Heart right ventricle (tissue), 16 donors: ENCODE results near the gene SRPK1. TPM values are rescaled to one million over a fixed set of nuclear protein-coding genes. Genes with fewer than 3 reads are reported as not detected.

Experiments
- ATAC-seq, 8 donors: fragments of 200-7000 bp; cut with Tn5 transposase; one replicate each; pipeline ENCODE4 v1.9.1; 2020; ENCODE audit warnings: mild to moderate bottlenecking in 8 of 8, moderate library complexity in 8 of 8, moderate number of reproducible peaks in 1 of 8
- DNase-seq, 2 donors: peaks; one replicate each; pipeline ENCODE4 v3.0.0-alpha.2; 2020
- H3K27ac ChIP-seq, 10 donors: fragments of 200-600 bp; sonication (generic) in 2 of 10; one replicate each; pipeline versions ENCODE4 v1.5.0 to v1.8.0; 2020 to 2022; ENCODE audit warnings: mild to moderate bottlenecking in 3 of 10
- H3K27me3 ChIP-seq, 7 donors: fragments of 200-600 bp; one replicate each; pipeline ENCODE4 v1.8.0; 2021 to 2022; ENCODE audit warnings: mild to moderate bottlenecking in 2 of 7
- H3K36me3 ChIP-seq, 9 donors: fragments of 200-600 bp; sonication (generic) in 1 of 9; one replicate each; pipeline versions ENCODE4 v1.5.0 to v1.8.0; 2020 to 2022; ENCODE audit warnings: mild to moderate bottlenecking in 2 of 9
- H3K4me1 ChIP-seq, 9 donors: fragments of 200-600 bp; sonication (generic) in 1 of 9; one replicate each; pipeline versions ENCODE4 v1.5.0 to v1.8.0; 2020 to 2022; ENCODE audit warnings: mild to moderate bottlenecking in 4 of 9
- H3K4me3 ChIP-seq, 10 donors: fragments of 200-600 bp; sonication (generic) in 2 of 10; one replicate each; pipeline versions ENCODE4 v1.5.0 to v1.8.0; 2020 to 2022; ENCODE audit warnings: mild to moderate bottlenecking in 7 of 10, moderate library complexity in 2 of 10
- H3K9me3 ChIP-seq, 11 donors: fragments of 200-600 bp in 10 of 11; sonication (generic) in 2 of 11; one replicate each; pipeline versions ENCODE4 v1.5.0 to v1.8.0; 2013 to 2022; ENCODE audit warnings: mild to moderate bottlenecking in 2 of 11, control low read depth in 1 of 11, moderate library complexity in 1 of 11
- CTCF ChIP-seq, 9 donors: fragments of 200-600 bp; sonication (generic) in 2 of 9; IDR thresholded peaks; one replicate each; pipeline versions ENCODE4 v1.5.0 to v1.8.0; 2021 to 2022; ENCODE audit warnings: antibody characterized with exemption in 9 of 9, mild to moderate bottlenecking in 5 of 9, moderate library complexity in 1 of 9
- WGBS, 2 donors: extraction: QIAGEN DNeasy Blood & Tissue Kit; methylation state at CpG; one replicate each; pipeline ENCODE4 v1.1.7; 2013; ENCODE audit warnings: inconsistent platforms in 1 of 2; 5-methylcytosine and 5-hydroxymethylcytosine counted together
- intact Hi-C, 10 donors: fragments of 100-400 bp; cut with DNase I; formaldehyde crosslinking; loops; one replicate each; pipeline versions ENCODE4 v1.11.1 to v1.14.2; 2022
- polyA plus RNA-seq, 2 donors: library from polyadenylated mRNA; stranded (reverse); fragments of 200-250 nt; gene quantifications; one replicate each; pipeline ENCODE4 v1.2.3, GENCODE V29; 2013
- total RNA-seq, 10 donors: library from RNA; stranded (reverse); fragmentation: NEBNext Ultra II Directional in 3 of 10; extraction: Animal tissue kit (Norgen Biotek cat#: 25700) in 3 of 10; gene quantifications; one replicate each; pipeline versions ENCODE4 v1.2.1 to v1.2.4, GENCODE V29; 2021 to 2023
- donor health status: Arrhythmogenic right ventricular cardiomyopathy.
- donor health status: ischemic (EF 13 %, LVEDD 7.1; RV severe dilation, severe dysfunction).
- donor health status: healthy with polysubstance abuse.
- donor health status: DM: no; HTN: yes; CAD: no.
- donor health status: DM: no; HTN: no; CAD: no.
- donor health status: ischemic (EF 25% LVEDD 6.9; RV normal size, moderate dysfunction).
- donor health status: ischemic (EF 25% LVEDD 5.7; RV mildly dilated, moderate dysfunction).
- donor health status: healthy.
- donor health status: DM: yes; HTN: yes; CAD: no.
- donor health status: Ischemic cardiomyopathy.
- donor health status: ischemic (EF 35%, LVEDD 5.7; RV mildly dilated, moderate dysfunction).
- donor health status: nonischemic (EF 11% LVEDD 7.7; RV severe dilation, severe dysfunction).
- donor health status: DM: yes; HTN: yes; CAD: no.
- donor health status: PGD.
- donor health status: ischemic (EF 29% LVEDD 5.4; RV normal size, mild dysfunction).
- donor health status: nonischemic (EF 23%, LVEDD 6.1; RV moderate dilation, normal function).

The SRPK1 gene
- total and polyA plus RNA-seq, 12 donors: 6.0 to 25.6 (median 17.4) TPM

GRCh38 chr6:35801148-35801547, 119.8 kb downstream of the SRPK1 start:
- Histone ChIP-seq H3K4me3 (no peak overlapping the region), H3K27me3 (peaks cover 0 to 29% (median 17%) of the 10 kb centered on the region in 7 donors), H3K4me1 (peaks cover 0 to 5% (median 0%) of the 10 kb centered on the region in 9 donors), H3K27ac (no peak overlapping the region), H3K9me3 (no peaks in the 10 kb centered on the region), H3K36me3 (no peaks in the 10 kb centered on the region)
- no peak for TF ChIP-seq CTCF (IDR thresholded peaks at IDR 0.05)
- ATAC-seq (no peak), DNase-seq (no peak)
- 63 to 64% methylated on average over 3 of the region's 3 CpGs for WGBS, 2 donors
- intact Hi-C loops: no loop called here

GRCh38 chr6:35798706-35799105, 122.2 kb downstream of the SRPK1 start:
- WGBS, 2 donors: 58 to 71% methylated on average over 5 of the region's 5 CpGs
- H3K4me1 ChIP-seq: no peaks in the 10 kb centered on the region
- no peak for TF ChIP-seq CTCF (IDR thresholded peaks at IDR 0.05)
- no peak for DNase-seq
- no peak overlapping the region for H3K4me3 ChIP-seq
- intact Hi-C loops: loop anchor here in 3 of 10 donors (1.0 kb wide), 2 partner anchors 10 to 11 kb away; no protein-coding TSS in a partner anchor
- no peak overlapping the region for H3K27ac ChIP-seq
- no peaks in the 10 kb centered on the region for H3K9me3 ChIP-seq
- no peaks in the 10 kb centered on the region for H3K36me3 ChIP-seq
- no peak for ATAC-seq
- H3K27me3 ChIP-seq: peaks cover 0 to 22% (median 3%) of the 10 kb centered on the region in 7 donors

- peaks cover 0 to 22% (median 3%) of the 10 kb centered on the region in 7 donors for H3K27me3 ChIP-seq
- TF ChIP-seq CTCF (IDR thresholded peaks at IDR 0.05): no peak
- no peaks in the 10 kb centered on the region for H3K36me3 ChIP-seq
- 74 to 76% methylated on average over 8 of the region's 8 CpGs for WGBS, 2 donors
- ATAC-seq (peak in 1 of 8 donors; percentile 40), DNase-seq (no peak)
- intact Hi-C loops: loop anchor here in 3 of 10 donors (1.0 kb wide), 2 partner anchors 10 to 11 kb away; no protein-coding TSS in a partner anchor
- H3K4me1 ChIP-seq: no peaks in the 10 kb centered on the region
- H3K4me3 ChIP-seq: no peak overlapping the region
- H3K27ac ChIP-seq: no peak overlapping the region
- H3K9me3 ChIP-seq: no peaks in the 10 kb centered on the region
These were observed 122.9 kb downstream of the SRPK1 start for GRCh38 chr6:35797837-35798526.

- Histone ChIP-seq H3K4me3 (no peak overlapping the region), H3K9me3 (no peaks in the 10 kb centered on the region), H3K27me3 (peaks cover 0 to 28% (median 10%) of the 10 kb centered on the region in 7 donors), H3K4me1 (no peaks in the 10 kb centered on the region), H3K36me3 (no peaks in the 10 kb centered on the region), H3K27ac (no peak overlapping the region)
- no peak for TF ChIP-seq CTCF (IDR thresholded peaks at IDR 0.05)
- no peak for DNase-seq
- WGBS, 2 donors: 84 to 87% methylated on average over 4 of the region's 4 CpGs
- no peak for ATAC-seq
- intact Hi-C loops: no loop called here
These were observed 124.7 kb downstream of the SRPK1 start for GRCh38 chr6:35796236-35796635.
